Right lobe of liver (tissue), 6 donors: ENCODE data around the gene EDIL3. TPM values are rescaled to one million over a fixed set of nuclear protein-coding genes. Genes with fewer than 3 reads are reported as not detected.

Experiments
- ATAC-seq, 4 donors: fragments of 200-7000 bp; cut with Tn5 transposase; one replicate each; pipeline ENCODE4 v1.9.1; 2020; ENCODE audit warnings: mild to moderate bottlenecking in 4 of 4, moderate library complexity in 4 of 4
- DNase-seq, 3 donors: peaks; one replicate each; pipeline ENCODE4 v3.0.0-alpha.2; 2020
- H3K27ac ChIP-seq, 3 donors: fragments of 200-600 bp; one replicate each; pipeline ENCODE4 v1.8.0; 2022
- H3K27me3 ChIP-seq, 2 donors: fragments of 200-600 bp; one replicate each; pipeline ENCODE4 v1.8.0; 2022
- H3K36me3 ChIP-seq, 4 donors: fragments of 200-600 bp; sonication (generic) in 1 of 4; one replicate each; pipeline versions ENCODE4 v1.5.1 to v1.8.0; 2017 to 2022; ENCODE audit warnings: control low read depth in 1 of 4
- H3K4me1 ChIP-seq, 4 donors: fragments of 200-600 bp; sonication (generic) in 1 of 4; one replicate each; pipeline versions ENCODE4 v1.5.1 to v1.8.0; 2017 to 2022; ENCODE audit warnings: control low read depth in 1 of 4
- H3K4me3 ChIP-seq, 3 donors: fragments of 200-600 bp; one replicate each; pipeline ENCODE4 v1.8.0; 2022
- H3K9me3 ChIP-seq, 4 donors: fragments of 200-600 bp; sonication (generic) in 1 of 4; one replicate each; pipeline versions ENCODE4 v1.5.1 to v1.8.0; 2017 to 2022; ENCODE audit warnings: control low read depth in 1 of 4
- CTCF ChIP-seq, 4 donors: fragments of 200-600 bp in 3 of 4; fragments of 450-650 bp in 1 of 4; IDR thresholded peaks; one replicate each; pipeline versions ENCODE4 v1.5.1 to v1.8.0; 2016 to 2022; ENCODE audit warnings: antibody characterized with exemption in 4 of 4, mild to moderate bottlenecking in 2 of 4
- POLR2A ChIP-seq: fragments of 450-650 bp; IDR thresholded peaks from one replicate; pipeline ENCODE4 v1.6.1; 2017; ENCODE audit warnings: antibody characterized with exemption, mild to moderate bottlenecking
- WGBS: methylation state at CpG from one replicate; pipeline ENCODE4 v1.1.6; 2018; ENCODE audit warnings: low coverage, low lambda C conversion rate; ENCODE audit not compliant: insufficient coverage; ENCODE audit errors: missing lambda C conversion rate; 5-methylcytosine and 5-hydroxymethylcytosine counted together
- intact Hi-C, 2 donors: fragments of 100-400 bp; cut with DNase I; formaldehyde crosslinking; loops; one replicate each; pipeline versions ENCODE4 v1.11.2 to v1.14.1; 2022
- total RNA-seq, 6 experiments: library from RNA; depleted of rRNA in 2 of 6; stranded (reverse); fragments of >200 nt in 2 of 6; fragmentation: NEBNext Ultra II Directional in 3 of 6; extraction: Animal tissue kit (Norgen Biotek cat#: 25700) in 3 of 6; gene quantifications; one replicate each; pipeline versions ENCODE4 v1.1.0 to v1.2.4, GENCODE V29; 2016 to 2023
- donor health status: DM: no; HTN: yes; CAD: no.
- donor health status: DM: no; HTN: no; CAD: no.
- donor health status: DM: no; HTN: no; CAD: no.
- donor health status: DM: no; HTN: yes; CAD: no.
- donor health status: DM: no; HTN: yes; CAD: no.

EDIL3 gene
- total RNA-seq, 6 experiments from 2014 or later, result 0.61 to 0.84 (median 0.68) TPM; not detected in 3

- Histone ChIP-seq H3K36me3 (no peaks in the 10 kb centered on the region), H3K4me3 (no peak overlapping the region), H3K27ac (no peak overlapping the region), H3K9me3 (no peaks in the 10 kb centered on the region), H3K27me3 (no peaks in the 10 kb centered on the region), H3K4me1 (no peaks in the 10 kb centered on the region)
- TF ChIP-seq CTCF (IDR thresholded peaks at IDR 0.05), result no peak
- TF ChIP-seq POLR2A, result no peak
- ATAC-seq, result no peak
- intact Hi-C loops, result no loop called here
- no peak for DNase-seq
Observed at GRCh38 chr5:84403773-84404172, 19.1 kb upstream of the EDIL3 start.

- H3K36me3 ChIP-seq, result no peaks in the 10 kb centered on the region
- ATAC-seq, result no peak
- 65% methylated on average over 1 of the region's 1 CpG for WGBS
- H3K4me1 ChIP-seq, result no peaks in the 10 kb centered on the region
- no peak overlapping the region for H3K4me3 ChIP-seq
- TF ChIP-seq CTCF (IDR thresholded peaks at IDR 0.05) (no peak), POLR2A (no peak)
- no peaks in the 10 kb centered on the region for H3K27me3 ChIP-seq
- no peak for DNase-seq
- intact Hi-C loops, result no loop called here
- no peak overlapping the region for H3K27ac ChIP-seq
- no peaks in the 10 kb centered on the region for H3K9me3 ChIP-seq
Observed at GRCh38 chr5:84397385-84397784, 12.7 kb upstream of the EDIL3 start.

GRCh38 chr5:84393969-84394368 lies 9.3 kb upstream of the EDIL3 start:
- DNase-seq, result no peak
- ATAC-seq, result no peak
- Histone ChIP-seq H3K27me3 (no peaks in the 10 kb centered on the region), H3K4me1 (no peaks in the 10 kb centered on the region), H3K27ac (no peak overlapping the region), H3K36me3 (no peaks in the 10 kb centered on the region), H3K4me3 (no peak overlapping the region), H3K9me3 (no peaks in the 10 kb centered on the region)
- WGBS, result 66% methylated on average over 6 of the region's 6 CpGs
- intact Hi-C loops, result no loop called here
- TF ChIP-seq CTCF (IDR thresholded peaks at IDR 0.05) (no peak), POLR2A (no peak)

- H3K27me3 ChIP-seq, result no peaks in the 10 kb centered on the region
- no peaks in the 10 kb centered on the region for H3K4me1 ChIP-seq
- TF ChIP-seq POLR2A (no peak), CTCF (IDR thresholded peaks at IDR 0.05) (no peak)
- 45% methylated on average over 2 of the region's 2 CpGs for WGBS
- intact Hi-C loops, result no loop called here
- DNase-seq, result no peak
- H3K36me3 ChIP-seq, result no peaks in the 10 kb centered on the region
- no peak overlapping the region for H3K27ac ChIP-seq
- H3K4me3 ChIP-seq, result no peak overlapping the region
- H3K9me3 ChIP-seq, result no peaks in the 10 kb centered on the region
- ATAC-seq, result no peak
Observed at GRCh38 chr5:84392836-84393235, 8.2 kb upstream of the EDIL3 start.

GRCh38 chr5:84385705-84386104 lies 1.0 kb upstream of the EDIL3 start:
- Histone ChIP-seq H3K27ac (no peak overlapping the region), H3K4me1 (peaks cover 0 to 18% (median 0%) of the 10 kb centered on the region in 4 donors), H3K9me3 (no peaks in the 10 kb centered on the region), H3K27me3 (peaks cover 6 to 9% of the 10 kb centered on the region in 2 donors), H3K36me3 (no peaks in the 10 kb centered on the region), H3K4me3 (no peak overlapping the region)
- WGBS, result 46% methylated on average over 2 of the region's 2 CpGs
- no peak for DNase-seq
- TF ChIP-seq CTCF (IDR thresholded peaks at IDR 0.05), result no peak
- no peak for TF ChIP-seq POLR2A
- intact Hi-C loops, result no loop called here
- no peak for ATAC-seq
